ENCODE measurements around the gene PCDH9. TPM values are rescaled to one million over a fixed set of nuclear protein-coding genes. Genes with fewer than 3 reads are reported as not detected.

Gene PCDH9
- total and polyA plus RNA-seq, 7 experiments from 2014 or later = 0.08 to 1.3 (median 0.21) TPM

- Mint-ChIP-seq H3K36me3 (no peaks in the 10 kb centered on the region), H3K27me3 (no peaks in the 10 kb centered on the region), H3K4me3 (no peak overlapping the region), H3K27ac (no peak overlapping the region), H3K9me3 (no peaks in the 10 kb centered on the region), H3K4me1 (no peaks in the 10 kb centered on the region)
- Histone ChIP-seq H3K36me3 (ENCODE audit: control insufficient read depth in 2 of 3, insufficient read depth in 3 of 3, low read length in 3 of 3) (no peaks in the 10 kb centered on the region), H3K4me1 (ENCODE audit: control insufficient read depth in 2 of 2, insufficient read depth in 2 of 2, low read length in 2 of 2) (no peaks in the 10 kb centered on the region), H3K4me3 (ENCODE audit: low read length) (no peak overlapping the region), H3K27ac (ENCODE audit: low read depth, low read length) (no peak overlapping the region), H3K9me3 (ENCODE audit: control insufficient read depth in 2 of 3, low read length in 3 of 3) (no peaks in the 10 kb centered on the region), H3K27me3 (ENCODE audit: control insufficient read depth in 2 of 2, insufficient read depth in 2 of 2, low read length in 2 of 2) (no peaks in the 10 kb centered on the region)
- ATAC-seq (no peak), DNase-seq (no peak)
- POLR2A ChIA-PET = no interaction called here
- intact Hi-C loops (cut with micrococcal nuclease) = no loop called here
- CTCF ChIA-PET = no interaction called here
Measured at GRCh38 chr13:67197704-67198103, 32.4 kb downstream of the PCDH9 start.

- Histone ChIP-seq H3K27ac (ENCODE audit: low read depth, low read length) (no peak overlapping the region), H3K27me3 (ENCODE audit: control insufficient read depth in 2 of 2, insufficient read depth in 2 of 2, low read length in 2 of 2) (no peaks in the 10 kb centered on the region), H3K9me3 (ENCODE audit: control insufficient read depth in 2 of 3, low read length in 3 of 3) (no peaks in the 10 kb centered on the region), H3K36me3 (ENCODE audit: control insufficient read depth in 2 of 3, insufficient read depth in 3 of 3, low read length in 3 of 3) (no peaks in the 10 kb centered on the region), H3K4me3 (ENCODE audit: low read length) (no peak overlapping the region), H3K4me1 (ENCODE audit: control insufficient read depth in 2 of 2, insufficient read depth in 2 of 2, low read length in 2 of 2) (no peaks in the 10 kb centered on the region)
- ATAC-seq (no peak), DNase-seq (no peak)
- no peaks in the 10 kb centered on the region for H3K9me3 Mint-ChIP-seq
- no peaks in the 10 kb centered on the region for H3K4me1 Mint-ChIP-seq
- ChIA-PET CTCF (no interaction called here), POLR2A (no interaction called here)
- peaks cover 0 to 5% (median 3%) of the 10 kb centered on the region in 5 donors for H3K27me3 Mint-ChIP-seq
- H3K27ac Mint-ChIP-seq = no peak overlapping the region
- H3K36me3 Mint-ChIP-seq = no peaks in the 10 kb centered on the region
- H3K4me3 Mint-ChIP-seq = no peak overlapping the region
- intact Hi-C loops (cut with micrococcal nuclease) = no loop called here
Measured at GRCh38 chr13:67193979-67194378, 36.2 kb downstream of the PCDH9 start.

- Mint-ChIP-seq H3K36me3 (no peaks in the 10 kb centered on the region), H3K4me1 (no peaks in the 10 kb centered on the region), H3K9me3 (no peaks in the 10 kb centered on the region), H3K27ac (no peak overlapping the region), H3K4me3 (no peak overlapping the region), H3K27me3 (peaks cover 0 to 5% (median 3%) of the 10 kb centered on the region in 5 donors)
- no peak overlapping the region for H3K4me3 ChIP-seq (ENCODE audit: low read length)
- DNase-seq (no peak), ATAC-seq (no peak)
- no peaks in the 10 kb centered on the region for H3K27me3 ChIP-seq (ENCODE audit: control insufficient read depth in 2 of 2, insufficient read depth in 2 of 2, low read length in 2 of 2)
- H3K4me1 ChIP-seq (ENCODE audit: control insufficient read depth in 2 of 2, insufficient read depth in 2 of 2, low read length in 2 of 2) = no peaks in the 10 kb centered on the region
- no peak overlapping the region for H3K27ac ChIP-seq (ENCODE audit: low read depth, low read length)
- ChIA-PET POLR2A (no interaction called here), CTCF (no interaction called here)
- no peaks in the 10 kb centered on the region for H3K36me3 ChIP-seq (ENCODE audit: control insufficient read depth in 2 of 3, insufficient read depth in 3 of 3, low read length in 3 of 3)
- H3K9me3 ChIP-seq (ENCODE audit: control insufficient read depth in 2 of 3, low read length in 3 of 3) = no peaks in the 10 kb centered on the region
- intact Hi-C loops (cut with micrococcal nuclease) = no loop called here
Measured at GRCh38 chr13:67192751-67193150, 37.4 kb downstream of the PCDH9 start.

GRCh38 chr13:67186995-67187569 is 43.1 kb downstream of the PCDH9 start:
- ATAC-seq (no peak), DNase-seq (no peak)
- no peak overlapping the region for H3K27ac Mint-ChIP-seq
- no peaks in the 10 kb centered on the region for H3K4me1 ChIP-seq (ENCODE audit: control insufficient read depth in 2 of 2, insufficient read depth in 2 of 2, low read length in 2 of 2)
- H3K4me1 Mint-ChIP-seq = peaks cover 0 to 14% (median 0%) of the 10 kb centered on the region in 7 donors
- no peak overlapping the region for H3K4me3 Mint-ChIP-seq
- peaks cover 0 to 5% (median 3%) of the 10 kb centered on the region in 5 donors for H3K27me3 Mint-ChIP-seq
- H3K4me3 ChIP-seq (ENCODE audit: low read length) = no peak overlapping the region
- H3K27me3 ChIP-seq (ENCODE audit: control insufficient read depth in 2 of 2, insufficient read depth in 2 of 2, low read length in 2 of 2) = no peaks in the 10 kb centered on the region
- CTCF ChIA-PET = no interaction called here
- H3K9me3 Mint-ChIP-seq = peaks cover 0 to 2% (median 0%) of the 10 kb centered on the region in 11 donors
- H3K27ac ChIP-seq (ENCODE audit: low read depth, low read length) = no peak overlapping the region
- POLR2A ChIA-PET = no interaction called here
- H3K9me3 ChIP-seq (ENCODE audit: control insufficient read depth in 2 of 3, low read length in 3 of 3) = no peaks in the 10 kb centered on the region
- no peaks in the 10 kb centered on the region for H3K36me3 ChIP-seq (ENCODE audit: control insufficient read depth in 2 of 3, insufficient read depth in 3 of 3, low read length in 3 of 3)
- intact Hi-C loops (cut with micrococcal nuclease) = no loop called here
- H3K36me3 Mint-ChIP-seq = no peaks in the 10 kb centered on the region

- Mint-ChIP-seq H3K36me3 (no peaks in the 10 kb centered on the region), H3K27ac (no peak overlapping the region), H3K4me3 (no peak overlapping the region), H3K4me1 (peaks cover 0 to 14% (median 0%) of the 10 kb centered on the region in 7 donors), H3K27me3 (no peaks in the 10 kb centered on the region), H3K9me3 (peaks cover 0 to 2% (median 0%) of the 10 kb centered on the region in 11 donors)
- H3K27me3 ChIP-seq (ENCODE audit: control insufficient read depth in 2 of 2, insufficient read depth in 2 of 2, low read length in 2 of 2) = no peaks in the 10 kb centered on the region
- no peak overlapping the region for H3K4me3 ChIP-seq (ENCODE audit: low read length)
- no peak for ATAC-seq
- intact Hi-C loops (cut with micrococcal nuclease) = no loop called here
- CTCF ChIA-PET = no interaction called here
- no peak for DNase-seq
- POLR2A ChIA-PET = no interaction called here
- no peaks in the 10 kb centered on the region for H3K9me3 ChIP-seq (ENCODE audit: control insufficient read depth in 2 of 3, low read length in 3 of 3)
- H3K27ac ChIP-seq (ENCODE audit: low read depth, low read length) = no peak overlapping the region
- H3K4me1 ChIP-seq (ENCODE audit: control insufficient read depth in 2 of 2, insufficient read depth in 2 of 2, low read length in 2 of 2) = no peaks in the 10 kb centered on the region
- H3K36me3 ChIP-seq (ENCODE audit: control insufficient read depth in 2 of 3, insufficient read depth in 3 of 3, low read length in 3 of 3) = no peaks in the 10 kb centered on the region
Measured at GRCh38 chr13:67184247-67184646, 45.9 kb downstream of the PCDH9 start.

GRCh38 chr13:67183151-67183550 is 47.0 kb downstream of the PCDH9 start:
- ChIA-PET CTCF (no interaction called here), POLR2A (no interaction called here)
- Mint-ChIP-seq H3K27ac (no peak overlapping the region), H3K4me1 (peaks cover 0 to 14% (median 0%) of the 10 kb centered on the region in 7 donors), H3K27me3 (no peaks in the 10 kb centered on the region), H3K4me3 (no peak overlapping the region), H3K36me3 (no peaks in the 10 kb centered on the region), H3K9me3 (peaks cover 0 to 2% (median 0%) of the 10 kb centered on the region in 11 donors)
- H3K36me3 ChIP-seq (ENCODE audit: control insufficient read depth in 2 of 3, insufficient read depth in 3 of 3, low read length in 3 of 3) = no peaks in the 10 kb centered on the region
- H3K9me3 ChIP-seq (ENCODE audit: control insufficient read depth in 2 of 3, low read length in 3 of 3) = no peaks in the 10 kb centered on the region
- DNase-seq = peak in 1 of 9 donors; percentile 1
- H3K27me3 ChIP-seq (ENCODE audit: control insufficient read depth in 2 of 2, insufficient read depth in 2 of 2, low read length in 2 of 2) = no peaks in the 10 kb centered on the region
- H3K4me3 ChIP-seq (ENCODE audit: low read length) = no peak overlapping the region
- intact Hi-C loops (cut with micrococcal nuclease) = no loop called here
- no peak overlapping the region for H3K27ac ChIP-seq (ENCODE audit: low read depth, low read length)
- no peaks in the 10 kb centered on the region for H3K4me1 ChIP-seq (ENCODE audit: control insufficient read depth in 2 of 2, insufficient read depth in 2 of 2, low read length in 2 of 2)
- no peak for ATAC-seq

- no peak overlapping the region for H3K4me3 Mint-ChIP-seq
- Histone ChIP-seq H3K36me3 (ENCODE audit: control insufficient read depth in 2 of 3, insufficient read depth in 3 of 3, low read length in 3 of 3) (no peaks in the 10 kb centered on the region), H3K27ac (ENCODE audit: low read depth, low read length) (no peak overlapping the region), H3K9me3 (ENCODE audit: control insufficient read depth in 2 of 3, low read length in 3 of 3) (no peaks in the 10 kb centered on the region), H3K4me1 (ENCODE audit: control insufficient read depth in 2 of 2, insufficient read depth in 2 of 2, low read length in 2 of 2) (no peaks in the 10 kb centered on the region), H3K4me3 (ENCODE audit: low read length) (no peak overlapping the region), H3K27me3 (ENCODE audit: control insufficient read depth in 2 of 2, insufficient read depth in 2 of 2, low read length in 2 of 2) (no peaks in the 10 kb centered on the region)
- no peaks in the 10 kb centered on the region for H3K9me3 Mint-ChIP-seq
- ATAC-seq (no peak), DNase-seq (no peak)
- intact Hi-C loops (cut with micrococcal nuclease) = no loop called here
- no peaks in the 10 kb centered on the region for H3K36me3 Mint-ChIP-seq
- H3K4me1 Mint-ChIP-seq = no peaks in the 10 kb centered on the region
- H3K27me3 Mint-ChIP-seq = no peaks in the 10 kb centered on the region
- CTCF ChIA-PET = no interaction called here
- no peak overlapping the region for H3K27ac Mint-ChIP-seq
- POLR2A ChIA-PET = no interaction called here
Measured at GRCh38 chr13:67175836-67176459, 54.2 kb downstream of the PCDH9 start.
